Activated CD4-positive, alpha-beta T cell treated with anti-CD3 and anti-CD28 coated beads, Interleukin-2, amount 50 U/mL, for 4 hours (primary cell): ENCODE results near the gene DCP1B.

Source experiments
- DNase-seq, 2 experiments: peaks; one replicate each; pipeline ENCODE4 v3.0.0-alpha.2; 2020

The DCP1B gene

DNA sequence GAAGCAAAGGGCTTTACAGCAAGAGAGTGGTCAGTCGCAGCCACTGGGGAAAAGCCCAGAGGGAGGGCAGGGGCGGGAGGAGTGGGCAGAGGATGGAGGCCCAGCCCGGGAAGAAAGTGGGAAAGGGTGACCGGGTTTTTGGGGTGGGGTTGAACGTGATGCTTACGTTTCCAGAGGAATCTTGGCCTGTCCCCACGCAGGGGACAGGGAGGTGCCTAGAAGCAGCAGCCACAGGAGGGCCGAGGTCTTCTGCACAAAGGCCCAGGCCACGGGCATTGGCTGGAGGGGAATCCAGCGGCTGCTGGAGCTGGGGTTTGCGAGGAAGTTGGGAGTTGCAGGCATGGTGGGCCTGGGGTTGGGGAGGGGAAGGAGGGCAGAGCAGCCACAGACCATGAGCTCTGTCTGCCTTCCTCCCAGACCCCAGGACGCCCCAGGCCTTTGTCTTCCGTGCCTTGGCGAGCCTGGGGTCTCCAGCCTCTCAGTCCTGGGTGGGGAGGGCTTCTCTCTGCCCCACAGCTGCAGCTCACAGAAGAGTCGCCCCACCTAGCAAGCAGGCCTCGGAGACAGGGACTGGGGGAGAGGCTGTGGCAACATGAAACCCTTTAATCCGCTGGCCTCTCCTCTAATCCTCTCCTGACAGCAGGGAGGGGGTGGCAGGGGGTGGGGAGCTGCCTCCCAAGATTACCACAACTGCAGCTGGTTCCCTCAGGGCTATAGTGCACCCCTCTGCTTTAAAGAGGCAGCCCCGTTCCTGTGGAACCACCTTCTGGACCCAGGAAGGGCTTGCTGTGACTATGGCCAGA is 86.0 kb downstream of the DCP1B start, which contains the start of gene CACNA2D4:
Gene CACNA2D4 (minus strand): TSS at position 572 of the 803 bp plus-strand sequence. CDS start 179 bp downstream, at position 393.
- no peak for DNase-seq

DNA sequence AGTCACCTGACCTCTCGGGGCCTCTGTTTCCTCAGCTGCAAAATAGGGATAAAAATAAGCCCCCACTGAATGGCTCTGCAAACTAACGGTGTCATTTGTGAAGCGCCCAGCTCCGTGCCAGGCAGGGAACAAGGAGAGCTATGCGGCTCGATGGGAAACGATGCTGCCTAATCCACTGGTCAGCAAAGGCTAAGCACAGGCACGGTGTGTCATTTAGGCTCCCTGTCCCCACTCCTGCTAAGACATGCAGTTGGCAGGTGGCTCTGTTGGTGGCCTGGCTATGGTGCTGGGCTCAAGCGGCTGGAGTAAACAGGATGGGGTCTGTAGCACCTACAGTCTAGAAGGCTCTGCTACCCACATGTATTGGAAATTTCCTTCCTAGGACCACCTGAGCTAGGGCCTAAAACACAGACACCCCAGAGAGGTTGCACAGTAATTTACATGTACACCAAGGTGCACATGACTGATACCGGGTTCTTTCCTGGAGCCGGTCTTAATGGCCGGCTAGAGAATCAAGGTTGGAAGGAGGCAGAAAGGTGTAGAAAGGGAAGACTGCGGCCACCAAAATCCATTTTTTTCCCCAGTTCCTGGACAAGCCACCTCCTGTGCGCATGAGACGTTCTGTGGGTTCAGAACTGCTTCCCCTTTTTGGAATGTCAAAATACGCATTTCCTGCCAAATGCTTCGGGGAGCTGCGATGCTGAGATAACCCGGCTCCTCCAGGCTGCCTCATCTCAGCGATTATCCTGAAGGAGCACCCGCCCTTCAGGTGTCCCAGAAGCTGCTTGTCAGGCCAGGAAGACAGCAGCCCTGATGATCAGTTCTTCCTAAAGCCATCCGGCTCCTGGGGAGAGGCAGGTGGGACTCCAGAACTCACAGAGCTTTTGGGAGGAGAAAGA is 86.8 kb downstream of the DCP1B start:
- no peak for DNase-seq

DNA sequence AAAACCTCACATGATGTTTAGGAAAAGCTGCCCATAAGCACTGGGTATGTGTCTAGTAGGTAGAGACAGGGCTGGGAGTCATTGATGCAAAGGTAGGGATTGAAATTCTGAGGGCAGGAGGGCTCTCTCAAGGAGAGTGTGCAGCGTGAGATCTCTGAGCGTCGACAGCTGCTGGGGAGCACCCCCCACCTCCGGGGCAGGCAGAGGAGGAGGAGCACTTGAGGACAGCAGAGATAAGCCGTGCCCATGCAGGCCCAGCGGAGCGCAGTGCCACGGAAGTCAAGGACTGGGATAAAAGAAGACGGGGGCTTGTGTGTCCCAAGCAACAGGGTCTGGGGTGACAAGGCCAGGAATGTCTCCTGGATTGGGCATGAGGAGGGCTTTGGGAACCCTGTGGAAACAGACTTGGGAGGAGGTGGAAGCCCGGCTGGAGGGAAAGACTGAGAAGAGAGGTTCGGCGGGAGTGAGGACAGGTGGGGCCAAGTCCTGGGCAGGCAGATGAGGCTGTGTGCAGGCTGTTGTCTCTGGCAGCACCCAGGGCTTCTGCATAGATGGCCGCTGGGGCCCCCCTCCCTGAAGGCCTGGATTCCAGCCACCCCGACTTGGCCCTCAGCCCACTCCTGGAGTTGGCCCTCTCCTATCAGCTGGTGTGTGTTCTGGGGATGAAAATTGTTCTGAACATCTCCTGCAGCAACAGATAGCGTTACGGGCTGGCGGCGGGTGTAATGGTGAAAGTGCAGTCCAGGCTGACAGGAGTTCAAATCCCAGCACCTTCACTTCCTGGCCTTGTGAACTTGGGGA is 87.7 kb downstream of the DCP1B start:
- no peak for DNase-seq

DNA sequence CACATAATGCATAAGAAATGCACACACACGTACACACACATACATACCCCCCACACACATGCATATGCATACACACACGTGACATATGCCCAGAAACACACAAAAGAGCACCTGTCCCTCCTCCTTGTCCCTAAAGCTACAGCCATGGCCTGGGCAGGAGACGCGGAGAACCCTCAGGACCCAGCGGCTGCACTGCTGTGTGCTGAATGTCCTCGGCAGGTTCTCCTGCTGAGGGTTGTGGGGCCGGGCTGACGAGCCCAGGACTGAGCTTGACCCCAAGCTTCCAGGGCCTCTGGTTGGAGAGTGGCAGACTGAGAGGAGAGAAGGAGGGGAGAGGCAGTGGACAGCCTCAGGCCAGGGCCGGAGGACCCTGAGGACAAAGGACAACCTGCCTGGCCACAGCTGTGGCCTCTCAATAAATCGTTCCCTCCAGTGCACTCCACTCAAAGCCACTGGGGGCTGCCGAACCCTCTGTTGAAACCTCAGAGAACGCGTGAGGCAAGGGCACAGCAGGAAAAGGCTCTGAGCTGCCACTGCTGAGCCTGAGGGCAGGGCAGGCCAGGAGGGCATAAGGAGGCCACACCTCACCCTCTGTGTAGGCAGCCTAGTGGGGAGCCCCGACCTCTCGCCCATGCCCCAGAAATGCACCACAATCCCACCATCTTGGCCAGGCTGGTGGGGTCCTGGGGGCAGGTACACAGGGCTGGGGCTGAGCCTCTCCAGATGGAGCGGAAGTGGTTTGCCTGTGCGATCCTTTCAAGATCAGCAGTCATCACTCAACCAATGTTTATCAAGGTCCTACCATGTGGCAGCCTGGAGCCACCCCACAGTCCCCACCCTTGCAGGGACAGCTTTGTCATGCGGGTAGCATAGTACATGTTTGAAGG is 88.9 kb downstream of the DCP1B start:
- no peak for DNase-seq

DNA sequence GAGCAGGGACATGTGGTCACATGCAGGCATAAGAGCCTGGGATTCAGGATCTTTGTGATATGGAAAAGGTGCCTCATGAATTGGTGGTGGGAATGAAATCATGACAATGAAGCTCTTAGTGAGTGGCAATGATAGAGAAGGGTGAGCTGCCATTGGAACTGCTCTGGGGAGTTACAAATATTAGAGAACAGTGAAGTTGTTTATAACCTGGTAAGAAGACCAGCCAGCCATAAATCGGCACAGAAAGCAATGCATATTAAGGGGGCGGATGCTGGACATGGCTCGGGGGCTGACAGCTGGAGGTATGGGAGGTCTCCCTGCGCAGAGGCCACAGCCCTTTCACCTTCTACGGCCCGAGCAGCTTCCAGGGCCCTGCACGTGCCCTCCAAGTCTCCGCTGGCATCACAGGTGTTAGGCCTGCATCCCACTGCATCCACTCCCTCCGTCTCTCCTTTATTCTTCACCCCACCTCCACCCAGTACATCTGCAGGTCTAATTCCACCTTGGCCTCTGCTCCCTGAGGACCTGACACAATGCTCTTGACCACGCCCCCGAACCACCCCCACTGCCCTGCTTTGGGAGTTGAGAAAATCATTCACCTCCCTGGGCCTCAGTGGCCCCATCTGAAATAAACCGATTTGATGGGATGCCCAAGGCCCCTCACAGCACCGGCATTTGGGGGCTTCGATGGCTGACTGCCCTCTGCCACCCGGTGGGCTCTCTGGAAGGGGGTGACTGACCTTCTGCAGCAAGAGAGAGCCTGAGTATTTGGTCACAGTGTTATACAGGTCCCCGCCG is 89.9 kb downstream of the DCP1B start:
- DNase-seq: no peak

DNA sequence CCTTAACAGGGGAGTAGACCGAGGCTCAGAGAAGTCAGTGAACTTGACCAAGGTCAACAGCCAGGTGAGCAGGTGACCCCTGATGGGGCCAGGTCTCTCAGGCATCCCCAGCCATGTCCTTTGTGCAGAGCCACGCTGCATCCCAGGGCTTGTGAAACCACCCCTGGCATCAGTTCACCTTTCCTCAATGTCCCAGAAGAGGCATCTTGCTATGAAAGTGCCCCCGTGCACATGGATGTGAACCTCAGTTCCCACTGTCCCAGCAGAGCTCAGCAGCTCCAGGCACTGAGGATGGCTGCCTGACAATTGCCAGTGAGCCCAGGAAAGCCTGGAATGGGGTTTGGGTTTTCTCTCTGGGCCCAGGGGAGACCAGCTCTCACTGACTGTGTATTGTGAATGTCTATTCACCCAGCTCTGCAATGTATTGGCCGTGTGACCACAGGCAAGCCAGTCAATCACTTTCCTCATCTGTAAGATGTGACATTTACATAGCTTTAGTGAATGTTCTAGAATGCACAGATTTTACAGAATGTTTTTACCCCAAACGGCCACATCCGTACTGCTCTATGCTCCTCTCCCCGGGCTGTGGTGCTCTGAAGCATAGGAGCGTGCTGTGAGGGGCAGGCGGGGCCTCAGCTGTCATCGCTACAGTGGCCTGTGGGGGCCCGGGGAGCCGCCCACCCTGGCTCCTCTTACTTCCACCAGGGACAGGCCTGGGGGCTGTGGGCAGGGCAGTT is 90.7 kb downstream of the DCP1B start:
- no peak for DNase-seq

DNA sequence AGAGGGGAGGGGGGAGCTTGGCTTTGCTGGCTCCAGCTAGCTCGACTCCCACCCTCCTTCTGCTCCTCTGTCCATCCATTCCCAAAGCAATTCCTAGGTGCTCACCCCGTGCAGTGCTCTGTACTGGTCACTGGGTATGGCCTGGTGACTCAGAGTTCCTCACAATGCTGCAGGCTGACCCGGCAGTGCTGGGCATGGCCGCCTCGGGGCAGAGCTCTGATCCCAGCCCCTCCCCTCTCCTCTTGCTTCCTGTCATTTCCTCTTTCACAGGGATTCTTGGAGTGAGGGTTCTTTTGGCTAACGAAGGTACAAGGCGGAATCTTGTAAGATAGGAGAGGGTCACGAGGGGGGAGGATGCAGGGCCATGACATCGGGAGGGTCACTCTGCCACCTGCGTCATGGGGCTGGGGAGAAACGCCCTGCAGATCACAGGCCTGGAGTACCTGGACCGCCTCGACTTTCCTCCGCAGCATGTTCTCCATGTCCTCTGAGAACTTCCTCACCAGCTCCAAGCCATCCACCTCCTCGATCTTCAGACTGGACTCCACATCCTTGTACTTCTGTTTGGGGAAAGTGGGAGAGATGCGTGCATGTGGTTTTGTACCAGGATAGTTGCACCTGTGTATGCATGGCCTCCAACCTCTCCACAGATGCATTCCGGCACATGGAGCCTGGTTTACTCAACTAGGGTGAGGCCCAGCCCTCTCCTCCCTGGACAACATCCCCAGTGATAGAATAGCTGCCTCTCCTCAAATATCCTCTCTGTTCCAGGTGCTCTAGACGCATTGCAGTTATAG is 91.5 kb downstream of the DCP1B start:
- no peak for DNase-seq

DNA sequence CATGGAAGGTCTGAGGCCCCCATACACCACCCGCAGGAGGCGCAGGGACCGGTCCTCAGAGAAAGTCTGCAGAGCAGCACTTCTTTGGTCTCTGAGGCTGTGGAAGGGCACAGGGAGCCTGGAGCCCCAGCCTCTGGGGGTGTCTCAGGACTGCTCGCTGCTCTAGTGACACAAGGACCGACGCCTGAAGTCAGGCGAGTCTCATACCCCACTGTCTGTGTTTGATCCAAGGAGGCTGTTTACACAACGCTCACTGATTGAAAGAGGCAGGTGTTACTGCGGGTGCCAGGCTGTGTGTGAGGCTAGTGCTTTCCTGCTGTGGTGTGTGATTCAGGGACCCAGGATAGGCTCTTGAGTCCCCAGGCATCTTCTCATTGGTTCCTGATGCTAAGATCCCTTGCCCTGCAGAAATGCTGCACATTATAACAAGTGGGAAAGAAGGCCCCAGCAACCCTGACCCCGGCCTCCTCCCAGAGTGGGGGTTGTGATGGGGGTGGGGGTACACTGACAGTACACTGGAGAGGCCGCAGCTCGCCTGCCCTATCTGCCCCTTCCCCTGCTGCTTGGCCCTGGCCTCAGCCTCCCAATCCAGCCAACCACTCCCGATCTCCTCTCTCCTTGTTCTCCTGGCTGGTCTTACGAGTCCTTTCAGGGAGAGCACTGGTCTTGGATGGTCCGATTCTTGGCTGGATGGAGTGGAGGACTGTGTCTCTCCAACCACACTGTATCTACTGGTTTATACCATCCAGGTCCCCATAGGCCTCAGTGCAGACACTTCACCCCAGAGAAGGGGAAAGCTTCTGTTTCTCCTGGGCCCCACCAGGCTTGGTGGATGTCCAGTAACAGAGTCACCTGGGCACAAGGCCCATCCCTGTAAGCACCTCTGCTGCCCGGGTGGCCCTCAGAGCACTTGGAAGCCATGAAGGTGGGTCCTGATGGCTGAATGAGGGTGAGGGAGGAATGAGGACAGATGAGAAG is 92.4 kb downstream of the DCP1B start:
- DNase-seq: no peak

DNA sequence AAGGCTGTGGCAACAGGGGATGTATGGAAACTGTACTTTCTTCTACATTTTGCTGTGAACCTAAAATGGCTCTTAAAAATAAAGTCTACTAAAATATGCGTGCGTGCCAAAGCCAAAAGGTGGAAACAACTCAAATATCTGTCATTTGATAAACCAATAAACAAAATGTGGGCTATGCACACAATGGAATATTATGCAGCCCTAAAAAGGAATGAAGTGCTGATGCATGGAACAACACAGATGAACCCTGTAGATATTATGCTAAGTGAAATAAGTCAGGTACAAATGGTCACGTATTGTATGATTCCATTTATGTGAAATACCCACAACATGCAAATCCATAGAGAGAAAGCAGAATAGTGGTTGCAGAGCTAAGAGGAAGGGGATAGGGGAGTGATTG is 93.8 kb downstream of the DCP1B start:
- no peak for DNase-seq

DNA sequence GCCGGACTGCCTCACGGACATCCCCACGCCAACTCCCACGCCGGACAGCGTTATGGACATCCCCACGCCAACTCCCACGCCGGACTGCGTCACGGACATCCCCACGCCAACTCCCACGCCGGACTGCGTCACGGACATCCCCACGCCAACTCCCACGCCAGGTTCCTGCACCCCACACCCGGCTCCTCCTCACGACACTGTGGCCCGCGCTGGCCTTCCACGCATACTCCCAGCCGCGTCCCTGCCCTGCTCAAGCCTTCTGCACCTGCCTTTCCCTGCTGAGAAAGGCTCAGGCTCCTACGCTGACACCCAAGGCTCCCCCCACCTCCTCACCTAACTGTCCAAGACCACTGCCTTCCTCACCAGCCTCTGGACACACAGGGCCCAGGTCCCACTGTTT is 95.5 kb downstream of the DCP1B start:
- DNase-seq: no peak

DNA sequence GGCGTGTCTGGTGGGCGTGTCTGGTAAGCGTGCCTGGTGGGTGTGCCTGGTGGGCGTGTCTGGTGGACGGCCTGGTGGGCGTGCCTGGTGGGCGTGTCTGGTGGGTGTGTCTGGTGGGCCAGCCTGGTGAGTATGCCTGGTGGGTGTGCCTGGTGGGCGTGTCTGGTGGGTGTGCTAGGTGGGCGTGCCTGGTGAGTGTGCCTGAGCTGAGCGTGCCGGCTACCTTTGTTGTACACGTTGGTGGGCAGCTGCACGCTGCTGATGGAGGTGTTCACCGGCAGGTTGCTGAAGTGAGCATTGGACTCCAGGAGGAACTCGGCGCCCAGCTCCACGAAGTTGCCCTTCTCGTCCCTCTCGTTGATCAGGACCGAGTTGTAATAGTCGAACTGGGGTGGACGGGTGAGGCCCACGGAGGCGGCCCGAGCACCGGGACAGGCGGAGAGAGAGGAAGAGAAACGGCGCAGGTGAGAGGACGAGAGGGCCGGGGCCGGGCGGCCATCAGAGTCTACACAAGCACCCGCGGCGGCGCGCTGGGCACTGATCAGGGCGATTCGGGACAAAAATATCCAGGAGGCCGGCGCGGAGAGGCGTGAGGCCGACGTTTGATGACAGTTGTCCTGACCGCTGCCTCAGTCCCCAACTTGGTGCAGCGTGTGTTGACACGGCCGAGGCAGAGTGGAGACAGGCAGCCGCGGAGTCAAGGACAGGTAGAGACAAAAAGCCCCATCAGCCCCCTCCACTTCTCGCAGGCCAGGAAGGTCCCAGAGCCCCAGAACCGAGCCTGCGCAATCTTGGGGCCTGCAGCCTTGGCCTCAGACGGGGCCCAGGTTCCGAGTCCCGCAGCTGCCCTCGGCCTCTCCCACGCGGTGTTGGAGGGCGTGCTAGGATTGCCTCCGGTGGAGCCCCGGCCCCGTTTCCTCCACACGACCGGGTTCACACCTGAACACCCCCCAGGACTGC is 96.3 kb downstream of the DCP1B start:
- DNase-seq: peak; percentile 16 to 25

DNA sequence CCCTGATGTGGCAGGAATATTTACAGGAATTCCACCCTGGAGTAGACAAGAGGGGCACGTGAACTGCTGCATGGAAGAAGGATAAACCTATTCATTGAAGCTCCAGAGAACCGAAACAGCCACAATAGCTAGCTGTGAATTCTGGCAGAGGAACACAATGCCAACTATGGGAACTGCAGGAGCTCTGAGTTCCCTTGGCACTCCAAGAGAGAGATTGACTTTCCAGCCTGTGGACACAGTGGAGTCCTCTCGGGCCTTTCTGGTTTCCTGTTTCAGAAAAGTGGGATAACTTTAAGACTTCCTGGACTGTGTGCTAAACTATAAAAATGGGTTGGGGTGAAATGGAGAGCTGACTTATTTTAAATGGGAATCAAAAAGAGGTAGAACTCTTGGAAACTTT is 97.7 kb downstream of the DCP1B start:
- no peak for DNase-seq

DNA sequence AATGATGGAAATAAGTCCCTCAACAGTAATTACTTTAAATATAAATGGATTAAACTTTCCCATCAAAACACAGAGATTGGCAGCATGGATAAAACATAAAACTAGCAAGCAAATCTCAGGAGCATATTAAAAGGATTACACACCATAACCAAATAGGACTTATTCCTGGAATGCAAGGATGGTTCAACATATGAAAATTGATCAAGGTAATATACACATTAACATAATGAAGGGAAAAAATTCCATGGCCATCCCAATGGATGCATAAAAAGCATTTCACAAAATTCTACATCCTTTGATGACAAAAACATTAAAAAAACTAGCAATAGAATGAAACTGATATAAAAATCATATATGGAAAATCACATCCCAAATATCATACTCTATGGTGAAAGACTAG is 99.4 kb downstream of the DCP1B start:
- DNase-seq: no peak

DNA sequence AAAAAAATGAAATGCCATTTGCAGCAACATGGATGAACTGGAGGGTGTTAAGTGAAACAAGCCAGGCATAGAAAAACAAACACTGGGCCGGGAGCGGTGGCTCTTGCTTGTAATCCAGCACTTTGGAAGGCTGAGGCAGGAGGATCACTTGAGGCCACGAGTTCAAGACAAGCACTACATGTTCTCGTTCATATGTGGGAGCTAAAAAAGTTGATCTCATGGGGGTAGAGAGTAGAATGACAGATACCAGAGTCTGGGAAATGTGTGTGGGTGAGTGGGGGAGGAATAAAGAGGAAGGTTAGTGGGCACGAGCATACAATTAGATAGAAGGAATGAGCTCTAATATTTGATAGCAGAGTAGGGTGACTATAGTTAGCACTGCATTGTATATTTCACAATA is 107.3 kb downstream of the DCP1B start:
- DNase-seq: no peak
